DND-41 (cell line): ENCODE measurements around the gene JUNB.

Experiments used
- ATAC-seq: fragments of 200-7000 bp; cut with Tn5 transposase; 3 replicates; pipeline ENCODE4 v1.9.1; 2021; ENCODE audit warnings: low read depth; ENCODE audit not compliant: insufficient read depth
- DNase-seq: peaks from one replicate; pipeline ENCODE4 v3.0.0-alpha.2; 2020
- H2AFZ ChIP-seq: 2 replicates; pipeline ENCODE4 v1.6.0; 2012; ENCODE audit warnings: low read depth, low read length
- H3K27ac ChIP-seq: 2 replicates; pipeline ENCODE4 v1.5.1; 2012; ENCODE audit warnings: low read length, inconsistent platforms
- H3K27me3 ChIP-seq: fragments of 200-600 bp; sonication (generic); 2 replicates; pipeline ENCODE4 v1.6.0; 2012; ENCODE audit warnings: low read length, mild to moderate bottlenecking, inconsistent platforms; ENCODE audit not compliant: insufficient read depth, poor library complexity
- H3K36me3 ChIP-seq: 2 replicates; pipeline ENCODE4 v1.5.1; 2012; ENCODE audit warnings: low read length, inconsistent platforms; ENCODE audit not compliant: insufficient read depth
- H3K4me1 ChIP-seq: 2 replicates; pipeline ENCODE4 v1.5.1; 2012; ENCODE audit warnings: mild to moderate bottlenecking, low read length; ENCODE audit not compliant: insufficient read depth
- H3K4me2 ChIP-seq: 2 replicates; pipeline ENCODE4 v1.6.0; 2012; ENCODE audit warnings: mild to moderate bottlenecking, moderate library complexity, low read length, inconsistent platforms; ENCODE audit not compliant: insufficient read depth
- H3K4me3 ChIP-seq, 2 experiments: fragments of 200-600 bp in 1 of 2; shearing (Covaris generic) in 1 of 2; 2 replicates each; pipeline ENCODE4 v1.5.1; 2012 to 2016; ENCODE audit warnings: inconsistent platforms in 2 of 2, low read length in 2 of 2, mild to moderate bottlenecking in 2 of 2, low read depth in 1 of 2, moderate library complexity in 1 of 2
- H3K79me2 ChIP-seq: 2 replicates; pipeline ENCODE4 v1.6.0; 2012; ENCODE audit warnings: low read length, inconsistent platforms; ENCODE audit not compliant: insufficient read depth
- H3K9ac ChIP-seq: 2 replicates; pipeline ENCODE4 v1.6.0; 2012; ENCODE audit warnings: low read depth, mild to moderate bottlenecking, inconsistent platforms, low read length, moderate library complexity
- H3K9me3 ChIP-seq: 2 replicates; pipeline ENCODE4 v1.5.1; 2012; ENCODE audit warnings: low read length, moderate library complexity, mild to moderate bottlenecking, inconsistent platforms; ENCODE audit not compliant: insufficient read depth, severe bottlenecking
- H4K20me1 ChIP-seq: 2 replicates; pipeline ENCODE4 v1.6.0; 2012; ENCODE audit warnings: low read length; ENCODE audit not compliant: insufficient read depth
- CTCF ChIP-seq: IDR thresholded peaks from 2 replicates; pipeline ENCODE4 v1.5.1; 2012; ENCODE audit warnings: borderline replicate concordance, low read length, moderate library complexity, mild to moderate bottlenecking; ENCODE audit not compliant: poor library complexity, severe bottlenecking; ENCODE audit errors: extremely low read depth
- EZH2 ChIP-seq: IDR thresholded peaks from 3 replicates; pipeline ENCODE4 v1.6.1; 2012; ENCODE audit warnings: borderline replicate concordance, low read depth, mild to moderate bottlenecking, moderate library complexity, low read length, inconsistent platforms; ENCODE audit not compliant: severe bottlenecking

JUNB gene

GRCh38 chr19:12789098-12789903 is 2.0 kb upstream of the JUNB start:
- Histone ChIP-seq H4K20me1 (no peaks in the 10 kb centered on the region; the same call in 1 of the 2 replicates), H3K9ac (peak overlapping the region; percentile 79; the same call in 1 of the 2 replicates), H3K27me3 (no peaks in the 10 kb centered on the region), H3K4me1 (peaks cover 50% of the 10 kb centered on the region), H3K36me3 (no peaks in the 10 kb centered on the region; the same call in 1 of the 2 replicates), H3K27ac (no peak overlapping the region), H3K4me3 (no peak overlapping the region), H2AFZ (no peak overlapping the region), H3K79me2 (peaks cover 23% of the 10 kb centered on the region), H3K9me3 (no peaks in the 10 kb centered on the region), H3K4me2 (peak overlapping the region; percentile 78)
- TF ChIP-seq EZH2 = no peak
- no peak for TF ChIP-seq CTCF
- ATAC-seq (no peak), DNase-seq (no peak)

GRCh38 chr19:12789904-12790619 is 1.2 kb upstream of the JUNB start:
- peaks cover 53% of the 10 kb centered on the region for H3K4me1 ChIP-seq
- peak; percentile 75 for DNase-seq

GRCh38 chr19:12790628-12791344 is 500 bp upstream of the JUNB start:
- no peaks in the 10 kb centered on the region; the same call in 1 of the 2 replicates for H3K36me3 ChIP-seq
- TF ChIP-seq EZH2 (no peak), CTCF (no peak)
- peak overlapping the region; percentile 78 for H3K4me2 ChIP-seq
- DNase-seq (no peak), ATAC-seq (no peak)
- no peaks in the 10 kb centered on the region for H3K9me3 ChIP-seq
- peak overlapping the region; percentile 11 to 69; a peak in 3 of 4 replicates for H3K4me3 ChIP-seq
- peaks cover 47% of the 10 kb centered on the region for H3K4me1 ChIP-seq
- no peaks in the 10 kb centered on the region; the same call in 1 of the 2 replicates for H4K20me1 ChIP-seq
- peak overlapping the region; percentile 38 for H3K27ac ChIP-seq
- H2AFZ ChIP-seq = peak overlapping the region; percentile 66
- H3K27me3 ChIP-seq = no peaks in the 10 kb centered on the region
- H3K9ac ChIP-seq = peak overlapping the region; percentile 79
- H3K79me2 ChIP-seq = peaks cover 23% of the 10 kb centered on the region

More at GRCh38 chr19:12789904-12790619, 1.2 kb upstream of the JUNB start:
- no peaks in the 10 kb centered on the region; the same call in 1 of the 2 replicates for H4K20me1 ChIP-seq
- H2AFZ ChIP-seq = peak overlapping the region; percentile 66
- TF ChIP-seq EZH2 (no peak), CTCF (no peak)
- peak overlapping the region; percentile 78 for H3K4me2 ChIP-seq
- peak overlapping the region; percentile 79 for H3K9ac ChIP-seq
- no peaks in the 10 kb centered on the region for H3K27me3 ChIP-seq
- peaks cover 23% of the 10 kb centered on the region for H3K79me2 ChIP-seq
- H3K36me3 ChIP-seq = no peaks in the 10 kb centered on the region; the same call in 1 of the 2 replicates
- peak overlapping the region; percentile 38; the same call in 1 of the 2 replicates for H3K27ac ChIP-seq
- peak; percentile 31 for ATAC-seq
- H3K4me3 ChIP-seq = peak overlapping the region in 1 of 2 experiments; percentile 69; a peak in 2 of 4 replicates
- no peaks in the 10 kb centered on the region for H3K9me3 ChIP-seq
